Esophagus muscularis mucosa (tissue), 3 donors: ENCODE results near the gene ZSCAN16.

Source experiments
- POLR2AphosphoS5 ChIP-seq, 2 donors: sonication (generic); formaldehyde crosslinking; IDR thresholded peaks; one replicate each; pipeline ENCODE4 v1.6.1; 2017; ENCODE audit warnings: antibody characterized with exemption in 2 of 2
- TF ChIP-seq, protein P1 (sequence below), 3 experiments: fragments of 200-600 bp in 2 of 3; fragments of 450-650 bp in 1 of 3; sonication (generic) in 2 of 3; IDR thresholded peaks; one replicate each; pipeline ENCODE4 v1.5.1; 2017 to 2019; ENCODE audit warnings: antibody characterized with exemption in 3 of 3, mild to moderate bottlenecking in 2 of 3, moderate library complexity in 1 of 3

GRCh38 chr6:28141500-28142329 lies 17.3 kb downstream of the ZSCAN16 start, which contains the start of gene ZKSCAN8:
- TF ChIP-seq, protein P1, sequence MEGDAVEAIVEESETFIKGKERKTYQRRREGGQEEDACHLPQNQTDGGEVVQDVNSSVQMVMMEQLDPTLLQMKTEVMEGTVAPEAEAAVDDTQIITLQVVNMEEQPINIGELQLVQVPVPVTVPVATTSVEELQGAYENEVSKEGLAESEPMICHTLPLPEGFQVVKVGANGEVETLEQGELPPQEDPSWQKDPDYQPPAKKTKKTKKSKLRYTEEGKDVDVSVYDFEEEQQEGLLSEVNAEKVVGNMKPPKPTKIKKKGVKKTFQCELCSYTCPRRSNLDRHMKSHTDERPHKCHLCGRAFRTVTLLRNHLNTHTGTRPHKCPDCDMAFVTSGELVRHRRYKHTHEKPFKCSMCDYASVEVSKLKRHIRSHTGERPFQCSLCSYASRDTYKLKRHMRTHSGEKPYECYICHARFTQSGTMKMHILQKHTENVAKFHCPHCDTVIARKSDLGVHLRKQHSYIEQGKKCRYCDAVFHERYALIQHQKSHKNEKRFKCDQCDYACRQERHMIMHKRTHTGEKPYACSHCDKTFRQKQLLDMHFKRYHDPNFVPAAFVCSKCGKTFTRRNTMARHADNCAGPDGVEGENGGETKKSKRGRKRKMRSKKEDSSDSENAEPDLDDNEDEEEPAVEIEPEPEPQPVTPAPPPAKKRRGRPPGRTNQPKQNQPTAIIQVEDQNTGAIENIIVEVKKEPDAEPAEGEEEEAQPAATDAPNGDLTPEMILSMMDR (IDR thresholded peaks at IDR 0.05), result no peak
- peak; percentile 72 to 76 for TF ChIP-seq POLR2AphosphoS5 (IDR thresholded peaks at IDR 0.05)
